Measurements from ENCODE around the gene HS3ST4. TPM values are rescaled to one million over a fixed set of nuclear protein-coding genes. Genes with fewer than 3 reads are reported as not detected.

The HS3ST4 gene
- total and polyA plus RNA-seq, 2 donors (not counting 3 experiments of a cell fraction or from before 2014, with no cell fraction given) = not detected

DNA sequence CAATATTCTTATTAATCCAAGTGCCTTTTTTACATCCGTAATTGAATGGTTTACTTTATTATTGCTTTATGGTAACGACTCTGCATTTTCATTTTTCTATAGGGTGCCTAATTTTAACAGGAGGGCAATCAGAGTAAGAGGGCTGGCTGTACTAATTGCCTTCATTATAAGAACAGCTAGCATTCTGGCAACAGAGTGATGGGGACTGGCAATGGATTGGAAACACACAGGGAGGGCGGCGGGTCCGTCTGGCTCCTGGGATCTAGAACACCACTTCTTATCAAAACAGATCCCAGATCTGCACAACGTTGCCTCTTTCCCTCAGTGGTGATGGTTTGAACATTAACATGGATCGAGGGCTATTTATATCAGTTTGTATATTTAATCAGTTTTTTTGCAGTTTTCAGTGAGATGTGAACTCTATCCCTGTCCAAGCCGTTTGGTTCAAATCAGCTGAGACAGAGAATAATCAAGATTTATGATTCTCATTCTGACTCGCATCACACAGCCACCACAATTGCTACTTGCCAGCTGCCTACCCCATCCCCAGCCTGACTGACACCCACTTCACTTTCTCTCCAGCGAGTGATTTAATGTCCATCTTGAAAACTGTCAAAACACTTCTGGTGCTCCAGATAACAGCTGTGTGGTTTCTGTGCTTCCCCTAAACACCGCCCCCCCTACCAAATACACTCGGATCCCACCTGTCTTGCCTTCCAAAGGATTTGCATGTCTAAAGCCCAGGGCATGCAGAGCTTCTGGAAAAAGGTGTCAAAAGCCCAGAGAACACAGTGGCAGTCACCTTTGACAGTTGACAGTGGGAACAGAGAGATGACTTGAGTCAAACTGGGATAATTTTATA lies 327.9 kb downstream of the HS3ST4 start:
- Histone ChIP-seq H4K20me1 (replicated peaks; ENCODE audit: control insufficient read depth, extremely low read depth, insufficient read depth, low read length) (no peaks in the 10 kb centered on the region), H3K9ac (replicated peaks; ENCODE audit: extremely low read depth, insufficient read depth, low read length) (no peak overlapping the region), H3K4me3 (replicated peaks in 1 of 3; ENCODE audit: insufficient read depth in 1 of 3, low read depth in 1 of 3, low read length in 3 of 3) (no peak overlapping the region), H3K4me1 (ENCODE audit: control insufficient read depth, extremely low read depth, insufficient read depth, low read length) (no peaks in the 10 kb centered on the region), H3K9me3 (replicated peaks; ENCODE audit: control insufficient read depth, insufficient read depth, low read length) (no peaks in the 10 kb centered on the region), H3K27me3 (ENCODE audit: control insufficient read depth in 2 of 2, insufficient read depth in 2 of 2, low read length in 2 of 2) (no peaks in the 10 kb centered on the region), H3K9me1 (replicated peaks; ENCODE audit: control insufficient read depth, extremely low read depth, insufficient read depth, low read length) (no peaks in the 10 kb centered on the region), H3K27ac (ENCODE audit: insufficient read depth, low read depth, low read length) (no peak overlapping the region), H3K36me3 (ENCODE audit: control insufficient read depth in 2 of 2, extremely low read depth in 1 of 2, insufficient read depth in 2 of 2, low read length in 2 of 2) (no peaks in the 10 kb centered on the region), H2AFZ (ENCODE audit: low read depth, low read length) (no peak overlapping the region), H3K4me2 (ENCODE audit: insufficient read depth, low read length) (no peak overlapping the region), H3K79me2 (ENCODE audit: control insufficient read depth, insufficient read depth, low read length) (no peaks in the 10 kb centered on the region)
- BruUV-seq (replicated peaks) = no TSS peak
- dilution Hi-C loops (cut with MboI; ENCODE audit: extremely low pct_ligation_motif_present, low sequenced_read_pairs) (no loop called here), intact Hi-C loops (cut with micrococcal nuclease) (no loop called here)
- ChIA-PET POLR2A (no interaction called here), CTCF (no interaction called here)
- FAIRE-seq (no peak), DNase-seq (ENCODE audit: low read depth, low spot score) (no peak)
- no peak for TF ChIP-seq MYC (IDR thresholded peaks at IDR 0.05; ENCODE audit: low read depth, low read length)
- TF ChIP-seq MAX (IDR thresholded peaks at IDR 0.05; ENCODE audit: insufficient read depth, insufficient read length) = no peak
- no peak for TF ChIP-seq EZH2 (IDR thresholded peaks at IDR 0.05; ENCODE audit: borderline replicate concordance, low read depth, low read length, severe bottlenecking)
- TF ChIP-seq JUN (IDR thresholded peaks at IDR 0.05; ENCODE audit: borderline replicate concordance, insufficient read depth, insufficient read length, low read depth) = no peak
- TF ChIP-seq GATA2 (IDR thresholded peaks at IDR 0.05; ENCODE audit: insufficient read depth, insufficient read length, low read depth, low read length) = no peak
- no peak for TF ChIP-seq FOS (IDR thresholded peaks at IDR 0.05; ENCODE audit: borderline replicate concordance, insufficient read depth, low read length)
- TF ChIP-seq POLR2AphosphoS5 (IDR thresholded peaks at IDR 0.05; ENCODE audit: insufficient read depth, low read depth, low read length) = no peak
- TF ChIP-seq CTCF (IDR thresholded peaks at IDR 0.05; ENCODE audit: extremely low read depth in 1 of 2, insufficient read depth in 1 of 2, low read depth in 1 of 2, low read length in 2 of 2) = no peak
- no peak for TF ChIP-seq POLR2A (IDR thresholded peaks at IDR 0.05; ENCODE audit: low read depth, low read length)

All from endothelial cell of umbilical vein (primary cell).